SK-N-SH treated with all-trans-retinoic acid at 6 μM for 48 hours (cell line): ENCODE results near the gene MLLT6.

Experiments used
- ARNTL ChIP-seq: fragments of 450-650 bp; formaldehyde crosslinking; IDR thresholded peaks from 2 replicates; pipeline ENCODE4 v1.5.0; 2020; ENCODE audit warnings: low read depth, mild to moderate bottlenecking, moderate library complexity, borderline replicate concordance
- BACH2 ChIP-seq: fragments of 250-450 bp; sonication (Bioruptor Pico); IDR thresholded peaks from 2 replicates; pipeline ENCODE4 v1.9.0; 2021; ENCODE audit warnings: mild to moderate bottlenecking, borderline replicate concordance
- ESRRG ChIP-seq: fragments of 250-450 bp; sonication (Bioruptor Pico); IDR thresholded peaks from 2 replicates; pipeline ENCODE4 v1.6.1; 2021; ENCODE audit warnings: mild to moderate bottlenecking
- OSR1 ChIP-seq: fragments of 250-450 bp; sonication (Bioruptor Pico); IDR thresholded peaks from 2 replicates; pipeline ENCODE4 v1.8.0; 2022; ENCODE audit warnings: moderate library complexity, mild to moderate bottlenecking, inconsistent platforms
- ZFP3 ChIP-seq: fragments of 250-450 bp; sonication (Bioruptor Pico); IDR thresholded peaks from 2 replicates; pipeline ENCODE4 v1.5.0; 2020; ENCODE audit warnings: mild to moderate bottlenecking, moderate library complexity
- ZFP30 ChIP-seq: fragments of 450-650 bp; formaldehyde crosslinking; IDR thresholded peaks from 2 replicates; pipeline ENCODE4 v1.5.0; 2022; ENCODE audit warnings: mild to moderate bottlenecking, moderate library complexity
- ZNF565 ChIP-seq: fragments of 450-650 bp; formaldehyde crosslinking; conservative IDR thresholded peaks from 2 replicates; pipeline ENCODE4 v1.5.0; 2020; ENCODE audit warnings: low read depth, mild to moderate bottlenecking, moderate library complexity
- ZNF8 ChIP-seq: fragments of 450-650 bp; formaldehyde crosslinking; IDR thresholded peaks from 2 replicates; pipeline ENCODE4 v1.5.0; 2020; ENCODE audit warnings: mild to moderate bottlenecking, moderate library complexity
- TF ChIP-seq, protein P1 (sequence below): fragments of 250-450 bp; sonication (Bioruptor Pico); IDR thresholded peaks from 2 replicates; pipeline ENCODE4 v1.8.0; 2020; ENCODE audit warnings: mild to moderate bottlenecking, moderate library complexity, borderline replicate concordance
- TF ChIP-seq, protein P2 (sequence below): fragments of 250-450 bp; sonication (Bioruptor Pico); IDR thresholded peaks from 2 replicates; pipeline ENCODE4 v1.5.0; 2020; ENCODE audit warnings: mild to moderate bottlenecking, moderate library complexity
- TF ChIP-seq, protein P3 (sequence below): fragments of 250-450 bp; sonication (Bioruptor Pico); IDR thresholded peaks from 2 replicates; pipeline ENCODE4 v1.5.1; 2020; ENCODE audit warnings: low read depth, mild to moderate bottlenecking, moderate library complexity

DNA sequence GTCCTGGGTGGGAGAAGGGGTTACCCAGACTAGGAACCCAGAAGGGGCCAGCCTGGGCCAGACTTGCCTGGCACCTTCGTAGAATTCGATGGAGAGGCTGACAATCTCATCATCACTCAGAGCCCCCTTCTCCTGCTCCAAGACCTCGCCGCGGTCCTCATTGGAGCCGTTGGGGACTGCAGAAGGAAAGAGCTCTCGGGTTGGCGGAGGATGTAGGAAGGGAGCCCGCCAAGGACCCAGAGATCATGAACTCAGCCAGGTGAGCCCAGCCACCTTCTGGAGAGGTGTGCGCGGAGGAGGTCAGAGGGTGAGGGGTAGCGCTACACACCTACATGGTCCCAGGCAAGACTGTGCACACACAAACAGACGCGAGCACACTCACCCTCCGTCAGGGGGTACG, 33.6 kb downstream of the MLLT6 start:
- TF ChIP-seq, protein P1, sequence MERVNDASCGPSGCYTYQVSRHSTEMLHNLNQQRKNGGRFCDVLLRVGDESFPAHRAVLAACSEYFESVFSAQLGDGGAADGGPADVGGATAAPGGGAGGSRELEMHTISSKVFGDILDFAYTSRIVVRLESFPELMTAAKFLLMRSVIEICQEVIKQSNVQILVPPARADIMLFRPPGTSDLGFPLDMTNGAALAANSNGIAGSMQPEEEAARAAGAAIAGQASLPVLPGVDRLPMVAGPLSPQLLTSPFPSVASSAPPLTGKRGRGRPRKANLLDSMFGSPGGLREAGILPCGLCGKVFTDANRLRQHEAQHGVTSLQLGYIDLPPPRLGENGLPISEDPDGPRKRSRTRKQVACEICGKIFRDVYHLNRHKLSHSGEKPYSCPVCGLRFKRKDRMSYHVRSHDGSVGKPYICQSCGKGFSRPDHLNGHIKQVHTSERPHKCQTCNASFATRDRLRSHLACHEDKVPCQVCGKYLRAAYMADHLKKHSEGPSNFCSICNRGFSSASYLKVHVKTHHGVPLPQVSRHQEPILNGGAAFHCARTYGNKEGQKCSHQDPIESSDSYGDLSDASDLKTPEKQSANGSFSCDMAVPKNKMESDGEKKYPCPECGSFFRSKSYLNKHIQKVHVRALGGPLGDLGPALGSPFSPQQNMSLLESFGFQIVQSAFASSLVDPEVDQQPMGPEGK (CRISPR knock-in tag), result no peak
- no peak for TF ChIP-seq ZNF565 (CRISPR knock-in tag)
- no peak for TF ChIP-seq ZNF8 (CRISPR knock-in tag)
- TF ChIP-seq ESRRG (CRISPR knock-in tag), result no peak
- TF ChIP-seq, protein P2, sequence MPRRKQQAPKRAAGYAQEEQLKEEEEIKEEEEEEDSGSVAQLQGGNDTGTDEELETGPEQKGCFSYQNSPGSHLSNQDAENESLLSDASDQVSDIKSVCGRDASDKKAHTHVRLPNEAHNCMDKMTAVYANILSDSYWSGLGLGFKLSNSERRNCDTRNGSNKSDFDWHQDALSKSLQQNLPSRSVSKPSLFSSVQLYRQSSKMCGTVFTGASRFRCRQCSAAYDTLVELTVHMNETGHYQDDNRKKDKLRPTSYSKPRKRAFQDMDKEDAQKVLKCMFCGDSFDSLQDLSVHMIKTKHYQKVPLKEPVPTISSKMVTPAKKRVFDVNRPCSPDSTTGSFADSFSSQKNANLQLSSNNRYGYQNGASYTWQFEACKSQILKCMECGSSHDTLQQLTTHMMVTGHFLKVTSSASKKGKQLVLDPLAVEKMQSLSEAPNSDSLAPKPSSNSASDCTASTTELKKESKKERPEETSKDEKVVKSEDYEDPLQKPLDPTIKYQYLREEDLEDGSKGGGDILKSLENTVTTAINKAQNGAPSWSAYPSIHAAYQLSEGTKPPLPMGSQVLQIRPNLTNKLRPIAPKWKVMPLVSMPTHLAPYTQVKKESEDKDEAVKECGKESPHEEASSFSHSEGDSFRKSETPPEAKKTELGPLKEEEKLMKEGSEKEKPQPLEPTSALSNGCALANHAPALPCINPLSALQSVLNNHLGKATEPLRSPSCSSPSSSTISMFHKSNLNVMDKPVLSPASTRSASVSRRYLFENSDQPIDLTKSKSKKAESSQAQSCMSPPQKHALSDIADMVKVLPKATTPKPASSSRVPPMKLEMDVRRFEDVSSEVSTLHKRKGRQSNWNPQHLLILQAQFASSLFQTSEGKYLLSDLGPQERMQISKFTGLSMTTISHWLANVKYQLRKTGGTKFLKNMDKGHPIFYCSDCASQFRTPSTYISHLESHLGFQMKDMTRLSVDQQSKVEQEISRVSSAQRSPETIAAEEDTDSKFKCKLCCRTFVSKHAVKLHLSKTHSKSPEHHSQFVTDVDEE (CRISPR knock-in tag), result no peak
- TF ChIP-seq ZFP3 (CRISPR knock-in tag), result no peak
- TF ChIP-seq, protein P3, sequence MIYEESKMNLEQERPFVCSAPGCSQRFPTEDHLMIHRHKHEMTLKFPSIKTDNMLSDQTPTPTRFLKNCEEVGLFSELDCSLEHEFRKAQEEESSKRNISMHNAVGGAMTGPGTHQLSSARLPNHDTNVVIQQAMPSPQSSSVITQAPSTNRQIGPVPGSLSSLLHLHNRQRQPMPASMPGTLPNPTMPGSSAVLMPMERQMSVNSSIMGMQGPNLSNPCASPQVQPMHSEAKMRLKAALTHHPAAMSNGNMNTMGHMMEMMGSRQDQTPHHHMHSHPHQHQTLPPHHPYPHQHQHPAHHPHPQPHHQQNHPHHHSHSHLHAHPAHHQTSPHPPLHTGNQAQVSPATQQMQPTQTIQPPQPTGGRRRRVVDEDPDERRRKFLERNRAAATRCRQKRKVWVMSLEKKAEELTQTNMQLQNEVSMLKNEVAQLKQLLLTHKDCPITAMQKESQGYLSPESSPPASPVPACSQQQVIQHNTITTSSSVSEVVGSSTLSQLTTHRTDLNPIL, result no peak
- no peak for TF ChIP-seq ZFP30 (CRISPR knock-in tag)
- TF ChIP-seq OSR1, result no peak
- no peak for TF ChIP-seq BACH2 (CRISPR knock-in tag)
- no peak for TF ChIP-seq ARNTL (CRISPR knock-in tag)
